HepG2 (cell line): ENCODE results near the gene ENDOG. TPM values are rescaled to one million over a fixed set of nuclear protein-coding genes. Genes with fewer than 3 reads are reported as not detected.

Source experiments
- ATF7-NPFF ChIP-seq: sonication (generic); formaldehyde crosslinking; IDR thresholded peaks from 2 replicates; pipeline ENCODE4 v1.8.1; 2023; ENCODE audit warnings: mild to moderate bottlenecking, low read depth, missing genetic modification reagents, moderate library complexity
- CBX5 ChIP-seq: sonication (generic); formaldehyde crosslinking; IDR thresholded peaks from 2 replicates; pipeline ENCODE4 v1.4.0; 2020; ENCODE audit warnings: missing genetic modification reagents, borderline replicate concordance
- HOXA5 ChIP-seq: sonication (generic); formaldehyde crosslinking; IDR thresholded peaks from 2 replicates; pipeline ENCODE4 v1.4.0; 2020; ENCODE audit warnings: missing genetic modification reagents
- MLX ChIP-seq: IDR thresholded peaks from 2 replicates; pipeline ENCODE4 v1.6.1; 2016
- NFRKB ChIP-seq: fragments of 450-650 bp; IDR thresholded peaks from 2 replicates; pipeline ENCODE4 v1.6.1; 2017
- PBX3 ChIP-seq: sonication (generic); formaldehyde crosslinking; IDR thresholded peaks from 2 replicates; pipeline ENCODE4 v1.8.1; 2023; ENCODE audit warnings: missing genetic modification reagents, inconsistent platforms, borderline replicate concordance
- SMAD1 ChIP-seq: sonication (generic); formaldehyde crosslinking; IDR thresholded peaks from 2 replicates; pipeline ENCODE4 v1.4.0; 2020; ENCODE audit warnings: missing genetic modification reagents, low read depth, mild to moderate bottlenecking, borderline replicate concordance
- SMYD3 ChIP-seq: sonication (generic); formaldehyde crosslinking; IDR thresholded peaks from 2 replicates; pipeline ENCODE4 v1.8.1; 2023; ENCODE audit warnings: mild to moderate bottlenecking, missing genetic modification reagents
- SP5 ChIP-seq: IDR thresholded peaks from 2 replicates; pipeline ENCODE4 v1.6.1; 2016; ENCODE audit warnings: low read depth, borderline replicate concordance
- TAF1 ChIP-seq: sonication (generic); formaldehyde crosslinking; IDR thresholded peaks from 2 replicates; pipeline ENCODE4 v1.4.0; 2020; ENCODE audit warnings: missing genetic modification reagents
- TCF12 ChIP-seq, 2 experiments: fragments of 450-650 bp in 1 of 2; sonication (generic) in 1 of 2; formaldehyde crosslinking in 1 of 2; IDR thresholded peaks; 2 replicates each; pipeline versions ENCODE4 v1.6.1 to v1.8.0; 2017 to 2022; ENCODE audit warnings: antibody characterized with exemption in 1 of 2, mild to moderate bottlenecking in 1 of 2, missing genetic modification reagents in 1 of 2, moderate library complexity in 1 of 2
- ZBTB7A ChIP-seq: sonication (generic); formaldehyde crosslinking; IDR thresholded peaks from 2 replicates; pipeline ENCODE4 v1.8.0; 2022; ENCODE audit warnings: mild to moderate bottlenecking, missing genetic modification reagents
- ZFP36 ChIP-seq: fragments of 150-350 bp; IDR thresholded peaks from 2 replicates; pipeline ENCODE4 v1.6.1; 2018; ENCODE audit warnings: borderline replicate concordance, low read length, low read depth; ENCODE audit not compliant: partially characterized antibody
- ZFYVE20 ChIP-seq: sonication (generic); formaldehyde crosslinking; IDR thresholded peaks from 2 replicates; pipeline ENCODE4 v1.8.0; 2023; ENCODE audit warnings: low read depth, mild to moderate bottlenecking, moderate library complexity, missing genetic modification reagents, borderline replicate concordance
- ZNF20 ChIP-seq: sonication (generic); formaldehyde crosslinking; IDR thresholded peaks from 2 replicates; pipeline ENCODE4 v1.4.0; 2020; ENCODE audit warnings: mild to moderate bottlenecking, moderate library complexity, missing genetic modification reagents
- ZNF317 ChIP-seq: sonication (generic); formaldehyde crosslinking; IDR thresholded peaks from 2 replicates; pipeline ENCODE4 v1.5.0; 2020; ENCODE audit warnings: mild to moderate bottlenecking, missing genetic modification reagents
- ZNF512B ChIP-seq: sonication (generic); formaldehyde crosslinking; IDR thresholded peaks from 2 replicates; pipeline ENCODE4 v1.5.1; 2020; ENCODE audit warnings: missing genetic modification reagents, mild to moderate bottlenecking, borderline replicate concordance
- ZNF737 ChIP-seq: sonication (generic); formaldehyde crosslinking; IDR thresholded peaks from 2 replicates; pipeline ENCODE4 v1.5.0; 2020; ENCODE audit warnings: missing genetic modification reagents, mild to moderate bottlenecking, borderline replicate concordance
- ZUFSP ChIP-seq: sonication (generic); formaldehyde crosslinking; IDR thresholded peaks from 2 replicates; pipeline ENCODE4 v1.9.0; 2021; ENCODE audit warnings: missing genetic modification reagents, mild to moderate bottlenecking, borderline replicate concordance
- polyA plus RNA-seq, 8 experiments: library from polyadenylated mRNA; depleted of rRNA in 3 of 8; stranded (reverse) in 7 of 8; unstranded in 1 of 8; fragments of >200 nt; fragmentation: Illumina TruSeq in 4 of 8; extraction: Trizol in 4 of 8; gene quantifications; 2 replicates each; pipeline versions ENCODE4 v1.2.1 to v1.2.3, GENCODE V29; 2011 to 2016; ENCODE audit warnings: low read depth in 4 of 8, missing spikeins in 1 of 8, mixed read lengths in 1 of 8; ENCODE audit not compliant: insufficient read depth in 1 of 8
- total RNA-seq, 5 experiments: library from RNA; depleted of rRNA; stranded (reverse); fragments of >200 nt; fragmentation: Illumina TruSeq; extraction: Trizol; gene quantifications; 2 replicates each; pipeline ENCODE4 v1.2.3, GENCODE V29; 2016; ENCODE audit warnings: low read depth in 1 of 5
- TF ChIP-seq, protein P1 (sequence below): sonication (generic); formaldehyde crosslinking; IDR thresholded peaks from 2 replicates; pipeline ENCODE4 v1.4.0; 2020; ENCODE audit warnings: missing genetic modification reagents, borderline replicate concordance
- TF ChIP-seq, protein P2 (sequence below): sonication (generic); formaldehyde crosslinking; IDR thresholded peaks from 2 replicates; pipeline ENCODE4 v1.5.0; 2020; ENCODE audit warnings: mild to moderate bottlenecking, missing genetic modification reagents

ENDOG gene
- total and polyA plus RNA-seq, 2 of the 13 experiments (the other 11 are each of a cell fraction or from before 2014, with no cell fraction given) = 26.3 to 28.8 TPM

GRCh38 chr9:128838338-128838737, 20.0 kb downstream of the ENDOG start (continued):
- TF ChIP-seq ZUFSP (CRISPR knock-in tag) = no peak
- TF ChIP-seq TCF12 (IDR thresholded peaks at IDR 0.05) = no peak
- no peak for TF ChIP-seq TCF12 (CRISPR knock-in tag; IDR thresholded peaks at IDR 0.05)
- no peak for TF ChIP-seq CBX5
- TF ChIP-seq, protein P1, sequence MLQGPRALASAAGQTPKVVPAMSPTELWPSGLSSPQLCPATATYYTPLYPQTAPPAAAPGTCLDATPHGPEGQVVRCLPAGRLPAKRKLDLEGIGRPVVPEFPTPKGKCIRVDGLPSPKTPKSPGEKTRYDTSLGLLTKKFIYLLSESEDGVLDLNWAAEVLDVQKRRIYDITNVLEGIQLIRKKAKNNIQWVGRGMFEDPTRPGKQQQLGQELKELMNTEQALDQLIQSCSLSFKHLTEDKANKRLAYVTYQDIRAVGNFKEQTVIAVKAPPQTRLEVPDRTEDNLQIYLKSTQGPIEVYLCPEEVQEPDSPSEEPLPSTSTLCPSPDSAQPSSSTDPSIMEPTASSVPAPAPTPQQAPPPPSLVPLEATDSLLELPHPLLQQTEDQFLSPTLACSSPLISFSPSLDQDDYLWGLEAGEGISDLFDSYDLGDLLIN (CRISPR knock-in tag) = no peak
- TF ChIP-seq HOXA5 (CRISPR knock-in tag) = no peak
- TF ChIP-seq ATF7-NPFF = no peak
- no peak for TF ChIP-seq TAF1 (CRISPR knock-in tag)
- TF ChIP-seq ZFP36 = no peak
- no peak for TF ChIP-seq SMAD1 (CRISPR knock-in tag)
- TF ChIP-seq ZNF512B (CRISPR knock-in tag) = no peak
- peak; percentile 70; the same call in 1 of the 2 replicates for TF ChIP-seq SMYD3 (CRISPR knock-in tag)
- TF ChIP-seq, protein P2, sequence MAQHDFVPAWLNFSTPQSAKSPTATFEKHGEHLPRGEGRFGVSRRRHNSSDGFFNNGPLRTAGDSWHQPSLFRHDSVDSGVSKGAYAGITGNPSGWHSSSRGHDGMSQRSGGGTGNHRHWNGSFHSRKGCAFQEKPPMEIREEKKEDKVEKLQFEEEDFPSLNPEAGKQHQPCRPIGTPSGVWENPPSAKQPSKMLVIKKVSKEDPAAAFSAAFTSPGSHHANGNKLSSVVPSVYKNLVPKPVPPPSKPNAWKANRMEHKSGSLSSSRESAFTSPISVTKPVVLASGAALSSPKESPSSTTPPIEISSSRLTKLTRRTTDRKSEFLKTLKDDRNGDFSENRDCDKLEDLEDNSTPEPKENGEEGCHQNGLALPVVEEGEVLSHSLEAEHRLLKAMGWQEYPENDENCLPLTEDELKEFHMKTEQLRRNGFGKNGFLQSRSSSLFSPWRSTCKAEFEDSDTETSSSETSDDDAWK (CRISPR knock-in tag) = no peak
- TF ChIP-seq SP5 (CRISPR knock-in tag) = peak; percentile 80; the same call in 1 of the 2 replicates
- no peak for TF ChIP-seq ZFYVE20
- no peak for TF ChIP-seq PBX3
- no peak for TF ChIP-seq ZNF737
- TF ChIP-seq ZNF20 = no peak
- TF ChIP-seq ZNF317 (CRISPR knock-in tag) = no peak
- 0 out of 2 replicates have a peak, but pooled peaks have one; percentile 19 for TF ChIP-seq MLX (CRISPR knock-in tag)
- no peak for TF ChIP-seq NFRKB
- no peak for TF ChIP-seq ZBTB7A (CRISPR knock-in tag)
